HG03045 (cell line): ENCODE data around the gene SETD5.
A peak's percentile ranks its signal among the peaks of the same experiment; 100 is the strongest.

Experiments
- ATAC-seq: cut with Tn5 transposase; IDR thresholded peaks from one replicate; pipeline ENCODE4 v1.9.1; 2021; ENCODE audit warnings: mild to moderate bottlenecking, moderate library complexity; ENCODE audit not compliant: unreplicated experiment

SETD5 gene

GRCh38 chr3:9386501-9387321 lies 10.7 kb upstream of the SETD5 start:
- no peak for ATAC-seq

GRCh38 chr3:9387322-9387655 lies 10.1 kb upstream of the SETD5 start:
- ATAC-seq, result no peak

- ATAC-seq, result no peak
These were observed 9.3 kb upstream of the SETD5 start for GRCh38 chr3:9388142-9388541.

GRCh38 chr3:9388562-9389272 lies 8.7 kb upstream of the SETD5 start:
- no peak for ATAC-seq

GRCh38 chr3:9390265-9390888 lies 7.0 kb upstream of the SETD5 start:
- no peak for ATAC-seq

GRCh38 chr3:9392041-9392440 lies 5.4 kb upstream of the SETD5 start:
- no peak for ATAC-seq

GRCh38 chr3:9395570-9396300 lies 1.7 kb upstream of the SETD5 start:
- ATAC-seq, result no peak

GRCh38 chr3:9396301-9396631 lies 1.1 kb upstream of the SETD5 start:
- ATAC-seq, result peak; percentile 34

GRCh38 chr3:9396632-9397331 lies 633 bp upstream of the SETD5 start:
- peak; percentile 75 for ATAC-seq

GRCh38 chr3:9397906-9398699 lies 688 bp downstream of the SETD5 start:
- ATAC-seq, result no peak

- ATAC-seq, result no peak
These were observed 1.4 kb downstream of the SETD5 start for GRCh38 chr3:9398700-9399336.

- no peak for ATAC-seq
These were observed 1.9 kb downstream of the SETD5 start for GRCh38 chr3:9399337-9399703.

GRCh38 chr3:9399746-9400145 lies 2.3 kb downstream of the SETD5 start:
- no peak for ATAC-seq

GRCh38 chr3:9400616-9401015 lies 3.2 kb downstream of the SETD5 start:
- no peak for ATAC-seq

- no peak for ATAC-seq
These were observed 4.6 kb downstream of the SETD5 start for GRCh38 chr3:9401986-9402385.

- ATAC-seq, result no peak
These were observed 5.2 kb downstream of the SETD5 start for GRCh38 chr3:9402410-9403228.

- no peak for ATAC-seq
These were observed 6.0 kb downstream of the SETD5 start for GRCh38 chr3:9403463-9403862.

GRCh38 chr3:9404680-9405079 lies 7.3 kb downstream of the SETD5 start:
- ATAC-seq, result no peak

- ATAC-seq, result no peak
These were observed 8.3 kb downstream of the SETD5 start for GRCh38 chr3:9405756-9406155.
